ENCODE measurements around the gene DHX38. TPM values are rescaled to one million over a fixed set of nuclear protein-coding genes. Genes with fewer than 3 reads are reported as not detected.

The DHX38 gene
- total RNA-seq, 1 donor from 2014 or later: 31.6 TPM

- Histone ChIP-seq H3K27ac (no peak overlapping the region), H3K4me2 (no peak overlapping the region), H3K4me3 (no peak overlapping the region), H3K27me3 (no peaks in the 10 kb centered on the region), H2AFZ (replicated peaks) (no peak overlapping the region), H3K4me1 (peaks cover under 1% of the 10 kb centered on the region), H3K79me2 (ENCODE audit: low read depth) (no peaks in the 10 kb centered on the region), H3K36me3 (no peaks in the 10 kb centered on the region), H3F3A (ENCODE audit: low read depth) (no peaks in the 10 kb centered on the region), H4K20me1 (ENCODE audit: low read depth) (no peaks in the 10 kb centered on the region), H3K9ac (no peak overlapping the region), H3K9me3 (ENCODE audit: low read depth) (no peaks in the 10 kb centered on the region)
- H3K9me3 Mint-ChIP-seq: no peaks in the 10 kb centered on the region
- DNase-seq (ENCODE audit: low spot score): peak; percentile 56
- H3K4me3 Mint-ChIP-seq: no peak overlapping the region
- H3K4me1 Mint-ChIP-seq: no peaks in the 10 kb centered on the region
- TF ChIP-seq CTCF (IDR thresholded peaks at IDR 0.05) (peak; percentile 63), EZH2 (IDR thresholded peaks at IDR 0.05) (no peak), EZH2phosphoT487 (IDR thresholded peaks at IDR 0.05) (no peak)
- no peak overlapping the region for H3K27ac Mint-ChIP-seq
- H3K27me3 Mint-ChIP-seq (ENCODE audit: insufficient read depth, low read depth): peaks cover 4% of the 10 kb centered on the region
- no peaks in the 10 kb centered on the region for H3K36me3 Mint-ChIP-seq
These were observed 26.9 kb upstream of the DHX38 start for GRCh38 chr16:72066747-72067146.

GRCh38 chr16:72068930-72069329 is 24.7 kb upstream of the DHX38 start:
- Histone ChIP-seq H3K79me2 (ENCODE audit: low read depth) (no peaks in the 10 kb centered on the region), H3K36me3 (no peaks in the 10 kb centered on the region), H3K4me3 (no peak overlapping the region), H4K20me1 (ENCODE audit: low read depth) (no peaks in the 10 kb centered on the region), H3F3A (ENCODE audit: low read depth) (peaks cover 12% of the 10 kb centered on the region), H2AFZ (replicated peaks) (no peak overlapping the region), H3K4me1 (peaks cover 20% of the 10 kb centered on the region), H3K4me2 (no peak overlapping the region), H3K27ac (no peak overlapping the region), H3K9me3 (ENCODE audit: low read depth) (no peaks in the 10 kb centered on the region), H3K9ac (no peak overlapping the region), H3K27me3 (no peaks in the 10 kb centered on the region)
- no peak for TF ChIP-seq EZH2 (IDR thresholded peaks at IDR 0.05)
- no peak for TF ChIP-seq EZH2phosphoT487 (IDR thresholded peaks at IDR 0.05)
- no peak for TF ChIP-seq CTCF (IDR thresholded peaks at IDR 0.05)
- H3K4me1 Mint-ChIP-seq: peaks cover 4% of the 10 kb centered on the region
- no peaks in the 10 kb centered on the region for H3K27me3 Mint-ChIP-seq (ENCODE audit: insufficient read depth, low read depth)
- H3K9me3 Mint-ChIP-seq: no peaks in the 10 kb centered on the region
- no peak for DNase-seq (ENCODE audit: low spot score)
- H3K4me3 Mint-ChIP-seq: no peak overlapping the region
- H3K36me3 Mint-ChIP-seq: no peaks in the 10 kb centered on the region
- no peak overlapping the region for H3K27ac Mint-ChIP-seq

GRCh38 chr16:72072514-72073342 is 20.9 kb upstream of the DHX38 start:
- Histone ChIP-seq H3K9ac (no peak overlapping the region), H3K36me3 (no peaks in the 10 kb centered on the region), H2AFZ (replicated peaks) (peak overlapping the region; percentile 93), H3K4me3 (no peak overlapping the region), H3K4me1 (peaks cover 20% of the 10 kb centered on the region), H3K27ac (peak overlapping the region; percentile 69), H3K27me3 (no peaks in the 10 kb centered on the region), H3F3A (ENCODE audit: low read depth) (peaks cover 12% of the 10 kb centered on the region), H3K9me3 (ENCODE audit: low read depth) (no peaks in the 10 kb centered on the region), H4K20me1 (ENCODE audit: low read depth) (no peaks in the 10 kb centered on the region), H3K79me2 (ENCODE audit: low read depth) (no peaks in the 10 kb centered on the region), H3K4me2 (peak overlapping the region; percentile 65)
- Mint-ChIP-seq H3K27me3 (ENCODE audit: insufficient read depth, low read depth) (peaks cover 2% of the 10 kb centered on the region), H3K36me3 (no peaks in the 10 kb centered on the region), H3K4me1 (peaks cover 6% of the 10 kb centered on the region), H3K27ac (peak overlapping the region; percentile 25), H3K4me3 (no peak overlapping the region), H3K9me3 (no peaks in the 10 kb centered on the region)
- peak; percentile 74 for DNase-seq (ENCODE audit: low spot score)
- TF ChIP-seq CTCF (IDR thresholded peaks at IDR 0.05): no peak
- no peak for TF ChIP-seq EZH2phosphoT487 (IDR thresholded peaks at IDR 0.05)
- TF ChIP-seq EZH2 (IDR thresholded peaks at IDR 0.05): no peak

Data from neural progenitor cell (in vitro differentiated cells).